ENCODE results near the gene ST6GALNAC5. TPM values are rescaled to one million over a fixed set of nuclear protein-coding genes. Genes with fewer than 3 reads are reported as not detected.

Gene ST6GALNAC5
- total and polyA plus RNA-seq, 10 of the 15 experiments (the other 5 are each of a cell fraction or from before 2014, with no cell fraction given), result under 0.01 to 1.8 (median 0.07) TPM; not detected in 6

DNA sequence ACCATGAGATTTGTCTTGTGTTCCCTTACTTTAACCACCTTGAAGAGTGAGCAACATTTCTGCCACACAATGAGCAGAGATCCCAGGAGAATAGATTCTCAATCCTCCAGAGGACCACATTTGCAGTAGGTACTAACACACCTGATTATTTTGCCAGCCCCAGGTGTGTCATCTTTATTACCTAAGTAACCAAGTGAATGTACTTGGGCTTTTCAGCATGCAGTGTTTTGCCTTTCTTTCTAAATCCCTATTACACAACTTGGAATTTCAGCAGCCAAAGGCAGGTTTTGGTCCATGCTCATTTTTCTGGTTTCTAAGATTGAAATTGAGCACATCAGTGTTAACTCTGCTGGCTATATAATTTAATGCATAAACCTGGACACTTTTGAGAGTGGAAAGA is 43.2 kb upstream of the ST6GALNAC5 start:
- Histone ChIP-seq H4K20me1 (ENCODE audit: control insufficient read depth, insufficient read depth) (no peaks in the 10 kb centered on the region), H3K9ac (ENCODE audit: control insufficient read depth, insufficient read depth, low read length) (no peak overlapping the region), H3K9me3 (replicated peaks; ENCODE audit: control insufficient read depth, insufficient read depth, low read length) (no peaks in the 10 kb centered on the region), H3K4me1 (ENCODE audit: control insufficient read depth, insufficient read depth, low read length) (no peaks in the 10 kb centered on the region), H3K27ac (ENCODE audit: control insufficient read depth, insufficient read depth) (no peak overlapping the region), H3K79me2 (ENCODE audit: control insufficient read depth, insufficient read depth, low read length) (no peaks in the 10 kb centered on the region), H2AFZ (ENCODE audit: control insufficient read depth, low read depth, low read length) (no peak overlapping the region), H3K36me3 (ENCODE audit: control insufficient read depth in 2 of 2, insufficient read depth in 2 of 2, low read length in 1 of 2) (no peaks in the 10 kb centered on the region), H3K4me3 (no peak overlapping the region), H3K4me2 (ENCODE audit: control insufficient read depth, insufficient read depth) (no peak overlapping the region), H3K27me3 (replicated peaks in 1 of 2; ENCODE audit: control insufficient read depth in 2 of 2, insufficient read depth in 2 of 2, low read length in 1 of 2) (no peaks in the 10 kb centered on the region)
- ATAC-seq (no peak), FAIRE-seq (no peak), DNase-seq (ENCODE audit: low read depth, low spot score) (no peak)
- TF ChIP-seq ATF7 (IDR thresholded peaks at IDR 0.05; ENCODE audit: low read depth) (no peak), ZZZ3 (IDR thresholded peaks at IDR 0.05; ENCODE audit: control insufficient read depth, insufficient read length, low read depth) (no peak), SUZ12 (IDR thresholded peaks at IDR 0.05; ENCODE audit: unreplicated experiment) (no peak)
- ChIA-PET CTCF (no interaction called here), RAD21 (ENCODE audit: unreplicated experiment) (no interaction called here), POLR2A (no interaction called here), SMC1A (ENCODE audit: uncharacterized antibody, unreplicated experiment) (no interaction called here)
- BruUV-seq (replicated peaks), result no TSS peak
- intact Hi-C loops (cut with micrococcal nuclease; ENCODE audit: unreplicated experiment) (no loop called here), in situ Hi-C loops (cut with MboI) (no loop called here)

DNA sequence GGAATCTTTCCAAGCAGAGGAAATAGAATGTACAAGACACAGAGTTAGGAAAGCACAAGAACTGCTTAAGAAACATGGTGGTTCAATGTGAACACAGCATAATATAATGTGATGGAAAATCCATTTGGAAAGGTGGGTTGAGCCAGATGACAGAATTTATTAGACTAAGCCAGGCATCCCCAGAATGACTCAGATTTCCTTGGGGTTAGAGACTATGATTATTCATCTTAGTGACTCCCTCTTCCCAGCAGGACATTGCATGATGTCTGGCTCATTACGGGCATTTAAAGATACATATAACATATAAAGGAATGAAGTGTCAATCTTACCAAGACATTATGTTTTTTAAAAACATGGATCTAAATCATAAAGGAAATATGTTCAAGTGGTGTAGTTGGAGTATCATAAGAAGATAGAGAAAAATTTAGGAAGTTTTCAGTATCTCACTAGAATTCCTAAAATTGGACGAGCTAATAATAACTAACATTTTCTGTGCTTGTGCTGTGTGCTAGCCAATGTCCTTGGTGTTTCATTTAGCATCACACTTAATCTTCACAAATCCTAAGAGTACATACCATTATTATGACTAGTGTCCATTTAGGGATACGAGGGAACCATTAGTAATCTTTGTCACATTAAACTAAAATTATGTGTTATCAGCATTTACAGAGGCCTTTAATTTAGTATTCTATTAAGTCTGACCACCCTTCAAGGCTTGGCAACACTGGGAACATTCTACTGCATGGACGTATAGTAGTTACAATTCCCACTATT is 41.0 kb upstream of the ST6GALNAC5 start:
- Histone ChIP-seq H3K36me3 (ENCODE audit: control insufficient read depth in 2 of 2, insufficient read depth in 2 of 2, low read length in 1 of 2) (no peaks in the 10 kb centered on the region), H3K9ac (ENCODE audit: control insufficient read depth, insufficient read depth, low read length) (no peak overlapping the region), H4K20me1 (ENCODE audit: control insufficient read depth, insufficient read depth) (no peaks in the 10 kb centered on the region), H3K27me3 (replicated peaks in 1 of 2; ENCODE audit: control insufficient read depth in 2 of 2, insufficient read depth in 2 of 2, low read length in 1 of 2) (no peaks in the 10 kb centered on the region; a peak in 1 of 4 replicates), H2AFZ (ENCODE audit: control insufficient read depth, low read depth, low read length) (no peak overlapping the region), H3K4me1 (ENCODE audit: control insufficient read depth, insufficient read depth, low read length) (no peaks in the 10 kb centered on the region), H3K9me3 (replicated peaks; ENCODE audit: control insufficient read depth, insufficient read depth, low read length) (no peaks in the 10 kb centered on the region), H3K27ac (ENCODE audit: control insufficient read depth, insufficient read depth) (no peak overlapping the region), H3K79me2 (ENCODE audit: control insufficient read depth, insufficient read depth, low read length) (no peaks in the 10 kb centered on the region), H3K4me2 (ENCODE audit: control insufficient read depth, insufficient read depth) (no peak overlapping the region), H3K4me3 (no peak overlapping the region)
- ATAC-seq, result no peak
- no peak for FAIRE-seq
- SMC1A ChIA-PET (ENCODE audit: uncharacterized antibody, unreplicated experiment), result interaction anchor here (0.6 to 1.1 kb wide), 2 partner anchors 16 to 77 kb away, joined by 3 read pairs; no protein-coding TSS in a partner anchor
- in situ Hi-C loops (cut with MboI), result no loop called here
- CTCF ChIA-PET, result no interaction called here
- RAD21 ChIA-PET (ENCODE audit: unreplicated experiment), result no interaction called here
- no peak for DNase-seq (ENCODE audit: low read depth, low spot score)
- WGBS (ENCODE audit: insufficient coverage, insufficient replicate concordance, low lambda C conversion rate, missing lambda C conversion rate), result 25% methylated on average over 4 of the region's 4 CpGs
- no TSS peak for BruUV-seq (replicated peaks)
- intact Hi-C loops (cut with micrococcal nuclease; ENCODE audit: unreplicated experiment), result no loop called here
- TF ChIP-seq ZZZ3 (IDR thresholded peaks at IDR 0.05; ENCODE audit: control insufficient read depth, insufficient read length, low read depth) (no peak), CREM (IDR thresholded peaks at IDR 0.05; ENCODE audit: low read depth) (no peak), CHD2 (IDR thresholded peaks at IDR 0.05; ENCODE audit: borderline replicate concordance, low read depth, low read length) (no peak), HDAC6 (IDR thresholded peaks at IDR 0.05; ENCODE audit: unreplicated experiment) (no peak), SIX5 (IDR thresholded peaks at IDR 0.05; ENCODE audit: low read depth, low read length, severe bottlenecking) (no peak)
- TF ChIP-seq, protein P1, sequence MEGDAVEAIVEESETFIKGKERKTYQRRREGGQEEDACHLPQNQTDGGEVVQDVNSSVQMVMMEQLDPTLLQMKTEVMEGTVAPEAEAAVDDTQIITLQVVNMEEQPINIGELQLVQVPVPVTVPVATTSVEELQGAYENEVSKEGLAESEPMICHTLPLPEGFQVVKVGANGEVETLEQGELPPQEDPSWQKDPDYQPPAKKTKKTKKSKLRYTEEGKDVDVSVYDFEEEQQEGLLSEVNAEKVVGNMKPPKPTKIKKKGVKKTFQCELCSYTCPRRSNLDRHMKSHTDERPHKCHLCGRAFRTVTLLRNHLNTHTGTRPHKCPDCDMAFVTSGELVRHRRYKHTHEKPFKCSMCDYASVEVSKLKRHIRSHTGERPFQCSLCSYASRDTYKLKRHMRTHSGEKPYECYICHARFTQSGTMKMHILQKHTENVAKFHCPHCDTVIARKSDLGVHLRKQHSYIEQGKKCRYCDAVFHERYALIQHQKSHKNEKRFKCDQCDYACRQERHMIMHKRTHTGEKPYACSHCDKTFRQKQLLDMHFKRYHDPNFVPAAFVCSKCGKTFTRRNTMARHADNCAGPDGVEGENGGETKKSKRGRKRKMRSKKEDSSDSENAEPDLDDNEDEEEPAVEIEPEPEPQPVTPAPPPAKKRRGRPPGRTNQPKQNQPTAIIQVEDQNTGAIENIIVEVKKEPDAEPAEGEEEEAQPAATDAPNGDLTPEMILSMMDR (IDR thresholded peaks at IDR 0.05 in 2 of 3, conservative IDR thresholded peaks at IDR 0.05 in 1 of 3; ENCODE audit: control insufficient read depth in 2 of 3, extremely low read depth in 1 of 3, insufficient read depth in 1 of 3, low read depth in 3 of 3, low read length in 3 of 3), result no peak
- POLR2A ChIA-PET, result no interaction called here
